OCI-LY1 (cell line): Measurements from ENCODE around the gene PRICKLE4.

Experiments used
- EZH2 ChIP-seq: fragments of 200-600 bp; sonication (generic), shearing (Covaris generic); IDR thresholded peaks from 2 replicates; pipeline ENCODE4 v1.8.0; 2017; ENCODE audit warnings: borderline replicate concordance, mixed run types, mild to moderate bottlenecking, antibody characterized with exemption, low read length, moderate library complexity, mixed read lengths
- TF ChIP-seq, protein P1 (sequence below): fragments of 200-600 bp; sonication (generic), shearing (Covaris generic); IDR thresholded peaks from 2 replicates; pipeline ENCODE4 v1.5.1; 2017; ENCODE audit warnings: mild to moderate bottlenecking, antibody characterized with exemption, low read length, moderate library complexity, mixed read lengths

DNA sequence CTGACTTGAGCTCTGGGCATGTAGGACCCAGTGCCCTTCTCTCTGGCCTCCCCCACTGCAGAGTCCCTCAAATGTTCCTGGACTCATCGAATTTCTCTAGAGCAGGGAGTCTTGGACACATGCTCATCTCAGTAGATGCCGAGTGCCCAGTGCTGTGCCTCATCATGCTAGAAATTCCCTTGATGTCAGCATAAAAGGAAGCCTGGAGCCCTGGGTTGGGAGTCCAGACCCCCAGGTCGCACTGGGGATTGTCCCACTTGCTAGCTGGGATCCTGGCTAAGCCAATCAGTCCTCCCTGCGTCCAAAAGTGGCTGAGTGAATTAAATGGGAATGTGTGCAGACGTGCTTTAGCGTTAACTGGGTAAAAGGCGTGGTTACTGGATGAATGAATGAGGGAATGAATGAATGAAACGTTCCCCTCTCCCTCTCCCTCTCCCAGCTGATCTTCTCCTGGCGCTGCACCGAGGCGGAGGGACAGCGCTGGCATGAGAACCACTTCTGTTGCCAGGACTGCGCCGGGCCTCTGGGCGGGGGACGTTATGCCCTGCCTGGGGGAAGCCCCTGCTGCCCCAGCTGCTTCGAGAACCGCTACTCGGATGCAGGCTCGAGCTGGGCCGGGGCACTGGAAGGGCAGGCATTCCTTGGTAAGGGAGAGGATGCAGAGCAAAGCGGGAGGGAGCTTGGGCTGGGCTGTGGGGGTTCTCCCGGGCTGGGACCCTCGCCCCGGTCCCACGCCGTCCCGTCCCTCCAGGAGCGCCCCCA is 5.3 kb downstream of the PRICKLE4 start:
- TF ChIP-seq, protein P1, sequence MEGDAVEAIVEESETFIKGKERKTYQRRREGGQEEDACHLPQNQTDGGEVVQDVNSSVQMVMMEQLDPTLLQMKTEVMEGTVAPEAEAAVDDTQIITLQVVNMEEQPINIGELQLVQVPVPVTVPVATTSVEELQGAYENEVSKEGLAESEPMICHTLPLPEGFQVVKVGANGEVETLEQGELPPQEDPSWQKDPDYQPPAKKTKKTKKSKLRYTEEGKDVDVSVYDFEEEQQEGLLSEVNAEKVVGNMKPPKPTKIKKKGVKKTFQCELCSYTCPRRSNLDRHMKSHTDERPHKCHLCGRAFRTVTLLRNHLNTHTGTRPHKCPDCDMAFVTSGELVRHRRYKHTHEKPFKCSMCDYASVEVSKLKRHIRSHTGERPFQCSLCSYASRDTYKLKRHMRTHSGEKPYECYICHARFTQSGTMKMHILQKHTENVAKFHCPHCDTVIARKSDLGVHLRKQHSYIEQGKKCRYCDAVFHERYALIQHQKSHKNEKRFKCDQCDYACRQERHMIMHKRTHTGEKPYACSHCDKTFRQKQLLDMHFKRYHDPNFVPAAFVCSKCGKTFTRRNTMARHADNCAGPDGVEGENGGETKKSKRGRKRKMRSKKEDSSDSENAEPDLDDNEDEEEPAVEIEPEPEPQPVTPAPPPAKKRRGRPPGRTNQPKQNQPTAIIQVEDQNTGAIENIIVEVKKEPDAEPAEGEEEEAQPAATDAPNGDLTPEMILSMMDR = no peak
- no peak for TF ChIP-seq EZH2
